Measurements from ENCODE around the gene MS4A8.

The MS4A8 gene

GRCh38 chr11:60765355-60765754 is 65.9 kb downstream of the MS4A8 start:
- no peak for DNase-seq
